Neural cell (in vitro differentiated cells): ENCODE data around the gene ASH1L. TPM values are rescaled to one million over a fixed set of nuclear protein-coding genes. Genes with fewer than 3 reads are reported as not detected.
"Not testable (repeated sequence)": the region's sequence is repeated elsewhere in the genome, so short reads cannot be mapped to it uniquely, and the experiment has no call there.

Experiments used
- H2AFZ ChIP-seq: fragments of 200-600, 300-800 bp; sonication (generic), shearing (Covaris generic); 2 replicates; pipeline ENCODE4 v1.6.0; 2014; ENCODE audit warnings: low read depth, mild to moderate bottlenecking, antibody characterized with exemption, low read length, moderate library complexity
- H3F3A ChIP-seq: fragments of 200-600 bp; shearing (Covaris generic); 2 replicates; pipeline ENCODE4 v1.6.1; 2016; ENCODE audit warnings: mild to moderate bottlenecking, moderate library complexity, mixed read lengths, antibody characterized with exemption, low read length; ENCODE audit not compliant: insufficient read depth, poor library complexity, severe bottlenecking
- H3K27ac ChIP-seq: fragments of 200-600, 300-800 bp; sonication (generic), shearing (Covaris generic); 2 replicates; pipeline ENCODE4 v1.5.1; 2014; ENCODE audit warnings: mild to moderate bottlenecking, low read length, moderate library complexity
- H3K27me3 ChIP-seq: fragments of 300-800, 200-600 bp; sonication (generic), shearing (Covaris generic); 2 replicates; pipeline ENCODE4 v1.6.0; 2014; ENCODE audit warnings: mild to moderate bottlenecking, low read depth, low read length, moderate library complexity; ENCODE audit not compliant: insufficient read depth
- H3K36me3 ChIP-seq: fragments of 300-800, 200-600 bp; sonication (generic), shearing (Covaris generic); 2 replicates; pipeline ENCODE4 v1.5.1; 2014; ENCODE audit warnings: mild to moderate bottlenecking, antibody characterized with exemption, low read length, moderate library complexity; ENCODE audit not compliant: insufficient read depth
- H3K4me2 ChIP-seq: fragments of 300-800, 200-600 bp; sonication (generic), shearing (Covaris generic); 2 replicates; pipeline ENCODE4 v1.6.0; 2014; ENCODE audit warnings: mild to moderate bottlenecking, low read length
- H3K4me3 ChIP-seq: fragments of 300-800, 200-600 bp; sonication (generic), shearing (Covaris generic); 2 replicates; pipeline ENCODE4 v1.5.1; 2014; ENCODE audit warnings: mild to moderate bottlenecking, low read length, moderate library complexity
- H3K79me2 ChIP-seq: fragments of 200-600 bp; shearing (Covaris generic); replicated peaks from 2 replicates; pipeline ENCODE4 v1.6.0; 2014; ENCODE audit warnings: mild to moderate bottlenecking, low read length, moderate library complexity; ENCODE audit not compliant: insufficient read depth
- H3K9ac ChIP-seq: fragments of 300-800, 200-600 bp; sonication (generic), shearing (Covaris generic); 2 replicates; pipeline ENCODE4 v1.6.1; 2016; ENCODE audit warnings: mild to moderate bottlenecking, low read length, mixed read lengths
- H3K9me2 ChIP-seq: fragments of 200-600 bp; shearing (Covaris generic); 2 replicates; pipeline ENCODE4 v1.6.1; 2016; ENCODE audit warnings: mild to moderate bottlenecking, low read length, mixed read lengths; ENCODE audit not compliant: insufficient read depth
- H3K9me3 ChIP-seq: fragments of 200-600, 300-800 bp; sonication (generic), shearing (Covaris generic); 2 replicates; pipeline ENCODE4 v1.6.1; 2016; ENCODE audit warnings: mild to moderate bottlenecking, mixed run types, low read length, moderate library complexity, mixed read lengths
- H4K20me1 ChIP-seq: fragments of 200-600 bp; shearing (Covaris generic); 2 replicates; pipeline ENCODE4 v1.6.1; 2016; ENCODE audit warnings: mild to moderate bottlenecking, mixed run types; ENCODE audit not compliant: insufficient read depth
- CTCF ChIP-seq: fragments of 450-650 bp; IDR thresholded peaks from 2 replicates; pipeline ENCODE4 v1.5.1; 2014; ENCODE audit warnings: antibody characterized with exemption, mild to moderate bottlenecking, moderate library complexity; ENCODE audit not compliant: poor library complexity, severe bottlenecking
- EP300 ChIP-seq: fragments of 450-650 bp; conservative IDR thresholded peaks from 2 replicates; pipeline ENCODE4 v1.6.1; 2014; ENCODE audit warnings: antibody characterized with exemption, mild to moderate bottlenecking, moderate library complexity; ENCODE audit not compliant: poor library complexity, severe bottlenecking
- EZH2 ChIP-seq: fragments of 200-600, 300-800 bp; shearing (Covaris generic), sonication (generic); IDR thresholded peaks from 2 replicates; pipeline ENCODE4 v1.6.1; 2014; ENCODE audit warnings: antibody characterized with exemption, low read length, borderline replicate concordance, mild to moderate bottlenecking; ENCODE audit not compliant: insufficient read depth, poor library complexity, severe bottlenecking
- MXI1 ChIP-seq: fragments of 450-650 bp; conservative IDR thresholded peaks from 2 replicates; pipeline ENCODE4 v1.6.1; 2014; ENCODE audit warnings: antibody characterized with exemption, mild to moderate bottlenecking; ENCODE audit not compliant: poor library complexity, severe bottlenecking
- POLR2AphosphoS5 ChIP-seq: IDR thresholded peaks from 2 replicates; pipeline ENCODE4 v1.6.1; 2012
- RAD21 ChIP-seq: fragments of 450-650 bp; conservative IDR thresholded peaks from 2 replicates; pipeline ENCODE4 v1.6.1; 2014; ENCODE audit warnings: antibody characterized with exemption, mild to moderate bottlenecking, moderate library complexity
- SMC3 ChIP-seq: fragments of 450-650 bp; conservative IDR thresholded peaks from 2 replicates; pipeline ENCODE4 v1.6.1; 2014; ENCODE audit warnings: antibody characterized with exemption, mild to moderate bottlenecking, moderate library complexity; ENCODE audit not compliant: poor library complexity
- TAF1 ChIP-seq: IDR thresholded peaks from 2 replicates; pipeline ENCODE4 v1.6.1; 2012; ENCODE audit warnings: low read depth
- polyA plus RNA-seq: library from polyadenylated mRNA; depleted of rRNA; stranded (reverse); fragments of >200 nt; gene quantifications from 2 replicates; pipeline ENCODE4 v1.2.3, GENCODE V29; 2014
- TF ChIP-seq, protein P1 (sequence below): IDR thresholded peaks from 2 replicates; pipeline ENCODE4 v1.6.1; 2012; ENCODE audit warnings: borderline replicate concordance

The ASH1L gene
- polyA plus RNA-seq, 1 donor from 2014 or later, result 16.2 TPM

GRCh38 chr1:155595877-155596474 lies 33.4 kb upstream of the ASH1L start:
- Histone ChIP-seq H3K4me3 (peak overlapping the region; percentile 56), H3K27ac (peak overlapping the region; percentile 96), H2AFZ (peak overlapping the region; percentile 29), H3K4me2 (peak overlapping the region; percentile 73), H3K9ac (peak overlapping the region; percentile 66)
- H3K27me3 ChIP-seq, H3K36me3 ChIP-seq, H3K9me3 ChIP-seq, H3K9me2 ChIP-seq, H4K20me1 ChIP-seq, H3F3A ChIP-seq, H3K79me2 ChIP-seq: not testable (repeated sequence)
- TF ChIP-seq TAF1 (peak; percentile 21), EP300 (peak; percentile 69), POLR2AphosphoS5 (peak; percentile 38)
- TF ChIP-seq, protein P1, sequence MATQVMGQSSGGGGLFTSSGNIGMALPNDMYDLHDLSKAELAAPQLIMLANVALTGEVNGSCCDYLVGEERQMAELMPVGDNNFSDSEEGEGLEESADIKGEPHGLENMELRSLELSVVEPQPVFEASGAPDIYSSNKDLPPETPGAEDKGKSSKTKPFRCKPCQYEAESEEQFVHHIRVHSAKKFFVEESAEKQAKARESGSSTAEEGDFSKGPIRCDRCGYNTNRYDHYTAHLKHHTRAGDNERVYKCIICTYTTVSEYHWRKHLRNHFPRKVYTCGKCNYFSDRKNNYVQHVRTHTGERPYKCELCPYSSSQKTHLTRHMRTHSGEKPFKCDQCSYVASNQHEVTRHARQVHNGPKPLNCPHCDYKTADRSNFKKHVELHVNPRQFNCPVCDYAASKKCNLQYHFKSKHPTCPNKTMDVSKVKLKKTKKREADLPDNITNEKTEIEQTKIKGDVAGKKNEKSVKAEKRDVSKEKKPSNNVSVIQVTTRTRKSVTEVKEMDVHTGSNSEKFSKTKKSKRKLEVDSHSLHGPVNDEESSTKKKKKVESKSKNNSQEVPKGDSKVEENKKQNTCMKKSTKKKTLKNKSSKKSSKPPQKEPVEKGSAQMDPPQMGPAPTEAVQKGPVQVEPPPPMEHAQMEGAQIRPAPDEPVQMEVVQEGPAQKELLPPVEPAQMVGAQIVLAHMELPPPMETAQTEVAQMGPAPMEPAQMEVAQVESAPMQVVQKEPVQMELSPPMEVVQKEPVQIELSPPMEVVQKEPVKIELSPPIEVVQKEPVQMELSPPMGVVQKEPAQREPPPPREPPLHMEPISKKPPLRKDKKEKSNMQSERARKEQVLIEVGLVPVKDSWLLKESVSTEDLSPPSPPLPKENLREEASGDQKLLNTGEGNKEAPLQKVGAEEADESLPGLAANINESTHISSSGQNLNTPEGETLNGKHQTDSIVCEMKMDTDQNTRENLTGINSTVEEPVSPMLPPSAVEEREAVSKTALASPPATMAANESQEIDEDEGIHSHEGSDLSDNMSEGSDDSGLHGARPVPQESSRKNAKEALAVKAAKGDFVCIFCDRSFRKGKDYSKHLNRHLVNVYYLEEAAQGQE, result peak; percentile 52

DNA sequence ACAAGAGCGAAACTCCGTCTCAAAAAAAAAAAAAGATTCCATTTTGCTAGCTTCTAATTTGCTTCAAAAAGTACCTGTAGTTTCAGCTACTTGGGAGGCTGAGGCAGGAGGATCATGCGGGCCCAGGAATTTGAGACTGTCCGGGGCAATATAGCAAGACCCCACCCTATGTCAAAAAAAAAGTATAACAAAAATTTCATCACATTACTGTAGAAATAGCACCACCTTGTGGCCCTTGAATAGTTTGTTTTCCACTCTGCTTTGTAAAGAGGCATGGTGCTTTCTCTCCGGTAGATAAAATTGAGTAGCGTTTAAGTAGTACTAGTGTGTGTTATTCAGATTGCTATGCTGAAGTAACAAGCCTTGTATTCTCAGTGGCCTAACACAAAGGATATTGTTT lies 29.2 kb upstream of the ASH1L start:
- Histone ChIP-seq H3K79me2 (no peaks in the 10 kb centered on the region), H3K4me3 (no peak overlapping the region), H3K4me2 (no peak overlapping the region), H4K20me1 (no peaks in the 10 kb centered on the region), H3K36me3 (no peaks in the 10 kb centered on the region), H2AFZ (no peak overlapping the region), H3K27me3 (no peaks in the 10 kb centered on the region), H3K9me2 (no peaks in the 10 kb centered on the region), H3K9ac (no peak overlapping the region), H3K9me3 (no peaks in the 10 kb centered on the region), H3K27ac (no peak overlapping the region), H3F3A (no peaks in the 10 kb centered on the region)
- TF ChIP-seq TAF1 (no peak), EZH2 (no peak), RAD21 (peak; percentile 61), SMC3 (peak; percentile 57), POLR2AphosphoS5 (no peak), MXI1 (no peak), CTCF (peak; percentile 62), EP300 (no peak)
- TF ChIP-seq, protein P1, result no peak

DNA sequence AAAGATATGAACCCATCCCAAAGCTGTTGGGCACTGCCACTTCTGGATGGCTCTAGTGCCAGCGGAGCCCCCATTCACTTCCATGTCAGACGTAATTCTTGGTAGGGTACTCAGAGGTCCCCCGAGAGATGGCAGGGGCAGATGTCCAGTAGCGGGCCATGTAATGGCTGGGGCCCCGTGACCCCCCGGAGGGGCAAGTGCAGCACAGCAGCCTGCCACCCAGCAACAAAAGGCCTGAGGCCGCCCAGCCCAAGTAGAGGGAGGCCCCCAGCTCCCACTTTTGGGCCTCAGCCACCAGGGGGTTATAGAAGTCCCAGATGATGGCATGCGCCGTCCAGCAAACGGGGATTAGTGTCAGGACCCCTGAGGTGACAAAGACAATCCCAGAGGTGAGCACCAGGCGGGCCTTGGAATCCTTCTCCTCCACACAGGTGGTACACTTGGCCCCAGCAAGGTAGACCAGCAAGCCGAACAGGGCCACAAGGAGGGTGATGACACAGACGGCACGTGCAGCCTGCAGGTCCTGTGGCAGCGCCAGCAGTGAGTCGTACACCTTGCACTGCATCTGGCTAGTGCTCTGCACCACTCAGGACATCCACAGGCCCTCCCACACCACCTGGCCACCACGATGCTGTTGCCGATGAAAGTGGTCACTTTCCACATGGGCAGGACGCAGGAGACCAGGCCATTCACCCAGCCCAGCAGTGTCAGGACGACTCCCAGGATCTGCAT lies 28.1 kb upstream of the ASH1L start:
- not testable (repeated sequence) for H2AFZ ChIP-seq, H3K79me2 ChIP-seq, H3K9ac ChIP-seq, H3F3A ChIP-seq, H3K9me2 ChIP-seq, H3K36me3 ChIP-seq, H3K27me3 ChIP-seq, H3K4me3 ChIP-seq, H4K20me1 ChIP-seq, H3K4me2 ChIP-seq, H3K9me3 ChIP-seq, H3K27ac ChIP-seq

DNA sequence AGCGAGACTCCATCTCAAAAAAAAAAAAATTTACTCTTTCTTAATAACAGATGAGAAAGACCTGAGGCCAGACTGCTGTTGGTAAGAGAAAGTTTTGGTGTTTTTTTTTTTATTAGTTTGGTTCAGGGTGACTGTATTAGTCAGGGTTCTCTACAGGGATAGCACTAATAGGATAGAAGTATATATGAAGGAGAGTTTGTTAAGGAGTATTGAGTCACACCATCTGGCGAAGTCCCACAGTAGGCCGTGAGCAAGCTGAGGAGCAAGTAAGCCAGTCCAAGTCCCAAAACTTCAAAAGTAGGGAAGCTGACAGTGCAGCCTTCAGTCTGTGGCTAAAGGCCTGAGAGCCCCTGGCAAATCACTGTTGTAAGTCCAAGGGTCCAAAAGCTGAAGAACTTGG lies 26.7 kb upstream of the ASH1L start:
- H3K4me3 ChIP-seq, H3K4me2 ChIP-seq, H2AFZ ChIP-seq, H3K9me3 ChIP-seq, H3K9ac ChIP-seq, H3K27me3 ChIP-seq, H3K9me2 ChIP-seq, H3K27ac ChIP-seq, H3F3A ChIP-seq, H3K79me2 ChIP-seq, H4K20me1 ChIP-seq, H3K36me3 ChIP-seq: not testable (repeated sequence)
